22Rv1 (cell line): ENCODE measurements around the gene SUFU.

Experiments used
- ZFX ChIP-seq: fragments of 450-650 bp; IDR thresholded peaks from 2 replicates; pipeline ENCODE4 v1.6.1; 2017; ENCODE audit warnings: antibody characterized with exemption, borderline replicate concordance
- TF ChIP-seq, protein P1 (sequence below): fragments of 450-650 bp; IDR thresholded peaks from 2 replicates; pipeline ENCODE4 v1.5.1; 2017; ENCODE audit warnings: mild to moderate bottlenecking

DNA sequence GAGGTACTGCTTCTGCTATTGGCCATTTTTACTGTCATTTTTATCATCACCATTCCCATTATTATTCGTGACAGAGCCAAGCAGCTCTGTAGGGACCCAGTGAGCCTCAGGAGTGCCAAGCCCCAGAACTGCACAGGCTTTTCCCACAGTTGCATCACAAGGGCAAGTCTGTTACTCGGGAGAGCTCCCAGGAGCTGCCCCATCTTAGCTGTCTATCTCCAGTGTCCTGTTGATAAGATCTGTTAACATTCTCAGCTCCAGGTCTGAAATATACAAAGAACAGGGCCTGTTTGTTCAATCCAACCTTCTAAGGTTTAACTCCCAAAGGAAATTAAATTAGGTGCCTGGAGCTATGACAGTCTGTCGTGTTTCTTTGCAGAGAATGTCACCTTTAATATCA lies 120.3 kb downstream of the SUFU start:
- TF ChIP-seq, protein P1, sequence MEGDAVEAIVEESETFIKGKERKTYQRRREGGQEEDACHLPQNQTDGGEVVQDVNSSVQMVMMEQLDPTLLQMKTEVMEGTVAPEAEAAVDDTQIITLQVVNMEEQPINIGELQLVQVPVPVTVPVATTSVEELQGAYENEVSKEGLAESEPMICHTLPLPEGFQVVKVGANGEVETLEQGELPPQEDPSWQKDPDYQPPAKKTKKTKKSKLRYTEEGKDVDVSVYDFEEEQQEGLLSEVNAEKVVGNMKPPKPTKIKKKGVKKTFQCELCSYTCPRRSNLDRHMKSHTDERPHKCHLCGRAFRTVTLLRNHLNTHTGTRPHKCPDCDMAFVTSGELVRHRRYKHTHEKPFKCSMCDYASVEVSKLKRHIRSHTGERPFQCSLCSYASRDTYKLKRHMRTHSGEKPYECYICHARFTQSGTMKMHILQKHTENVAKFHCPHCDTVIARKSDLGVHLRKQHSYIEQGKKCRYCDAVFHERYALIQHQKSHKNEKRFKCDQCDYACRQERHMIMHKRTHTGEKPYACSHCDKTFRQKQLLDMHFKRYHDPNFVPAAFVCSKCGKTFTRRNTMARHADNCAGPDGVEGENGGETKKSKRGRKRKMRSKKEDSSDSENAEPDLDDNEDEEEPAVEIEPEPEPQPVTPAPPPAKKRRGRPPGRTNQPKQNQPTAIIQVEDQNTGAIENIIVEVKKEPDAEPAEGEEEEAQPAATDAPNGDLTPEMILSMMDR = no peak
- no peak for TF ChIP-seq ZFX
